Right cardiac atrium (tissue), 5 donors: ENCODE data around the gene HNRNPAB. TPM values are rescaled to one million over a fixed set of nuclear protein-coding genes. Genes with fewer than 3 reads are reported as not detected.

Experiments used
- polyA plus RNA-seq: library from polyadenylated mRNA; stranded (reverse); fragments of 200-250 nt; gene quantifications from one replicate; pipeline ENCODE4 v1.2.3, GENCODE V29; 2013
- total RNA-seq, 4 donors: library from RNA; stranded (reverse); fragmentation: NEBNext Ultra II Directional; extraction: Animal tissue kit (Norgen Biotek cat#: 25700); gene quantifications; one replicate each; pipeline ENCODE4 v1.2.1, GENCODE V29; 2021
- donor health status: healthy with polysubstance abuse.
- donor health status: DM: no; HTN: yes; CAD: no.
- donor health status: DM: no; HTN: no; CAD: no.
- donor health status: DM: no; HTN: yes; CAD: no; lungs with severe emphysema.
- donor health status: DM: yes; HTN: yes; CAD: no.

HNRNPAB gene
- total and polyA plus RNA-seq, 5 donors, result 75.3 to 125 (median 88.2) TPM

Other genes with a start within 250 kb of the HNRNPAB start
- gene PROP1, start 208.3 kb upstream of the HNRNPAB start, total RNA-seq, result not detected
- not detected for gene PROP1, start 208.3 kb upstream of the HNRNPAB start, polyA plus RNA-seq
- under 1 TPM; 0.15 to 0.54 (median 0.32) TPM for gene N4BP3, start 91.0 kb upstream of the HNRNPAB start, total RNA-seq
- gene N4BP3, start 91.0 kb upstream of the HNRNPAB start, polyA plus RNA-seq, result 0.79 TPM
- gene RMND5B, start 73.5 kb upstream of the HNRNPAB start, total RNA-seq, result 10 to 100 TPM; 32.2 to 41.7 (median 34.2) TPM
- 33.5 TPM for gene RMND5B, start 73.5 kb upstream of the HNRNPAB start, polyA plus RNA-seq
- 10 to 100 TPM; 62.3 to 88.4 (median 84.7) TPM for gene NHP2, start 50.6 kb upstream of the HNRNPAB start, total RNA-seq
- 123 TPM for gene NHP2, start 50.6 kb upstream of the HNRNPAB start, polyA plus RNA-seq
- gene GMCL2, start 17.2 kb upstream of the HNRNPAB start, total RNA-seq, result not detected
- gene GMCL2, start 17.2 kb upstream of the HNRNPAB start, polyA plus RNA-seq, result not detected
- gene PHYKPL, start 28.3 kb downstream of the HNRNPAB start, total RNA-seq, result 10 to 100 TPM; 41.0 to 53.6 (median 48.5) TPM
- gene PHYKPL, start 28.3 kb downstream of the HNRNPAB start, polyA plus RNA-seq, result 35.3 TPM